ENCODE measurements around the gene AANAT. TPM values are rescaled to one million over a fixed set of nuclear protein-coding genes. Genes with fewer than 3 reads are reported as not detected.

Gene AANAT
- total RNA-seq, 4 donors from 2014 or later = not detected

DNA sequence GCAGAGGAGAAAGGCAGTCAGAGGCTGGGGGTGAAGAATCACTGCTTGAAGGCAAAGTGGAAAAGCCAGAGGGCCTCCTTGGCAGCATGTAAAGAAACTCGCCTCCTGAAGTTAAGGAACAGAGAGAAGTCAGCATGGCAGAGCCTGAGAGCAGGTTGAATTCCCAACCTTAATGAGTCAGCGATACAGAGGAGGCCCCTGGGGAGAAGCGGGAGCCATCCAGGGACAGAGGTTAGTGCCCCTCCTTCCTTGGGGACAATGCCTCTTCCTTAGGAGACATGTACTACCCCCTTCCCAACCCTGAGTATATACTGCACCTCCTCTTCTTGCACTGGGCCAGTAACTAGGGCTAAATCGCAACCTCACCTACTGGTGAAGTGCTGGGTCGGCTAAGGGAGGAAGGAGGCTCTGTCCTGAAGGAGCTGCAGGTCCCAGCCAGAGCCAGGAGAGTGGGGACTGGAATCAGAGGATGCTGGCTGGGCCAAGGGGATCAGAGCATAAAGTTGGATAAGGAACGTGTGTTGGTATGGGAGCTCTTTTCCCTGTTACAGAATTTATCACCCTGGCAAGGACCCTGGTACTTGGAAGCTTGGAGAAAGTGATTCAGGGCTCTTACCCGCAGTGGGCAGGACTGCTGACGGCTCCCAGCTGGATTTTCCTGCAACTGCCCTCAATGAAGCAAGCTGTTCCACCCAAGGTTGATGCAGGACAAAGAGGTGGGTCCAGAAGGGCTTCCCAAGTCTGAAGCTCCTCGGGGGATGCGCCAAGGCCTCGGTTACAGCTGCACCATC is 5.4 kb upstream of the AANAT start:
- no peak for DNase-seq (ENCODE audit: low spot score in 2 of 2)
- Histone ChIP-seq H3K9me3 (no peaks in the 10 kb centered on the region), H3K4me1 (no peaks in the 10 kb centered on the region), H3K4me3 (no peak overlapping the region), H3K27me3 (no peaks in the 10 kb centered on the region), H3K36me3 (no peaks in the 10 kb centered on the region), H3K27ac (no peak overlapping the region)
- TF ChIP-seq, protein P1, sequence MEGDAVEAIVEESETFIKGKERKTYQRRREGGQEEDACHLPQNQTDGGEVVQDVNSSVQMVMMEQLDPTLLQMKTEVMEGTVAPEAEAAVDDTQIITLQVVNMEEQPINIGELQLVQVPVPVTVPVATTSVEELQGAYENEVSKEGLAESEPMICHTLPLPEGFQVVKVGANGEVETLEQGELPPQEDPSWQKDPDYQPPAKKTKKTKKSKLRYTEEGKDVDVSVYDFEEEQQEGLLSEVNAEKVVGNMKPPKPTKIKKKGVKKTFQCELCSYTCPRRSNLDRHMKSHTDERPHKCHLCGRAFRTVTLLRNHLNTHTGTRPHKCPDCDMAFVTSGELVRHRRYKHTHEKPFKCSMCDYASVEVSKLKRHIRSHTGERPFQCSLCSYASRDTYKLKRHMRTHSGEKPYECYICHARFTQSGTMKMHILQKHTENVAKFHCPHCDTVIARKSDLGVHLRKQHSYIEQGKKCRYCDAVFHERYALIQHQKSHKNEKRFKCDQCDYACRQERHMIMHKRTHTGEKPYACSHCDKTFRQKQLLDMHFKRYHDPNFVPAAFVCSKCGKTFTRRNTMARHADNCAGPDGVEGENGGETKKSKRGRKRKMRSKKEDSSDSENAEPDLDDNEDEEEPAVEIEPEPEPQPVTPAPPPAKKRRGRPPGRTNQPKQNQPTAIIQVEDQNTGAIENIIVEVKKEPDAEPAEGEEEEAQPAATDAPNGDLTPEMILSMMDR (IDR thresholded peaks at IDR 0.05) = no peak
- TF ChIP-seq POLR2AphosphoS5 (IDR thresholded peaks at IDR 0.05) (no peak), EP300 (IDR thresholded peaks at IDR 0.05) (no peak), POLR2A (IDR thresholded peaks at IDR 0.05) (no peak)
- 74% methylated on average over 10 of the region's 11 CpGs for whole genome bisulfite sequencing

DNA sequence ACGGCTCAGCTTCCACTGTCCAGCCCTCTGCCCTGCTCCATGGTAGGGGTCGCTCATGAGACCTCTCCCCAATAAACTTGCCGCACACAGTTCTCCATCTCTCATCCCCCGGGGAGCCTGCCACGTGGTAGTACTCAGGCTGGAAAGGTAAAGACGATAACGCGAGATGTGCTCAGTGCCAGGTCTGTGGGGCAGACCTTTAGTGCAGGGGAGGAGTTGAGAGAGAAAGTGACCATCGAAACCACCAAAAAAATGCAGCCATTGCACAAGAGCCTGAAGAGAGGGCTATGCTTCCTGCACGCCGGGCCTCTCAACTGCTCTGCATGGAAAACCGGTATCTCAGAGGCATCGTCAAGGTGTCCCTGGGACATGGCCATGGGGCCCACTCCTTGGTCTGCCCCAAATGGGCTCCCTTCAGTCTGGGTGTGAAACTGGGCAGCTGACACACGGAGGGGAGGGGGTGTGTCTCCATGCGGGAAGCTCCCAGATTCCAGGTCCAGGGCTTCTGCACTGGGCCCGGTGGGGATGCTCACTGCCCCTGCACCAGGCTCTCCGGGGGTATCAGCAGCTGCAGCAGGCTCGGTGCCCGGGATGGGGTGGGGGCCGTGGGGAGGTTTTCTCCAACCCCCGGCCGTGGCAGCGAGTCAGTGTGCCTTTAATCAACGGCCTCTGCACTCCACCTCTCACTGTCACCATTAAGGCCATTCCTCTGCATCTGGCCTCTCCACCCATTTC is 4.7 kb upstream of the AANAT start:
- H3K27ac ChIP-seq = no peak overlapping the region
- H3K4me3 ChIP-seq = no peak overlapping the region
- no peaks in the 10 kb centered on the region for H3K27me3 ChIP-seq
- DNase-seq (ENCODE audit: low spot score in 2 of 2) = peak in 1 of 2 donors; percentile 55
- WGBS = 86% methylated on average over 22 of the region's 24 CpGs
- H3K36me3 ChIP-seq = no peaks in the 10 kb centered on the region
- no peak for TF ChIP-seq POLR2AphosphoS5 (IDR thresholded peaks at IDR 0.05)
- TF ChIP-seq POLR2A (IDR thresholded peaks at IDR 0.05) = no peak
- TF ChIP-seq, protein P1 (IDR thresholded peaks at IDR 0.05) = no peak
- no peak for TF ChIP-seq EP300 (IDR thresholded peaks at IDR 0.05)
- H3K4me1 ChIP-seq = no peaks in the 10 kb centered on the region
- no peaks in the 10 kb centered on the region for H3K9me3 ChIP-seq

DNA sequence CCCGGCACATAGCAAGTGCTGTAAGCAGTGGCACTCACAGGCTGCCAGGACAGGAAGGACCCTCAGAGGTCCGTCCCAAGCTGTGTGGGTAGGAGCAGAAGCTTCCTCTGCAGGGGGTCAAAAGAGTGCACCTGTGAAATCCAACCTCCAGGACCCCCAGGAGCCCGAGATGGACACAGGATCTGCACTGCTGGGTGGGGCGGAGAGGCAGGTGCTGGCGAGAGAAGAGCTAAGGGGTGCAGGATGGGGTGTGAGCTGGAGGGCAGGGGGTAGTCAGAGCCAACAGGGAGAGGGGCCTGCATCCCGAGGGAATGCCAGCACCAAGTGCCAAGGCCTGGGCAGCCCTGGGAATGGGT is 650 bp upstream of the AANAT start:
- H3K27ac ChIP-seq = no peak overlapping the region
- DNase-seq (ENCODE audit: low spot score in 2 of 2) = no peak
- no peaks in the 10 kb centered on the region for H3K9me3 ChIP-seq
- no peak overlapping the region for H3K4me3 ChIP-seq
- no peaks in the 10 kb centered on the region for H3K27me3 ChIP-seq
- no peak for TF ChIP-seq POLR2AphosphoS5 (IDR thresholded peaks at IDR 0.05)
- no peak for TF ChIP-seq POLR2A (IDR thresholded peaks at IDR 0.05)
- TF ChIP-seq EP300 (IDR thresholded peaks at IDR 0.05) = no peak
- TF ChIP-seq, protein P1 (IDR thresholded peaks at IDR 0.05) = no peak
- H3K36me3 ChIP-seq = peaks cover 12% of the 10 kb centered on the region
- H3K4me1 ChIP-seq = no peaks in the 10 kb centered on the region
- 69% methylated on average over 6 of the region's 6 CpGs for WGBS

DNA sequence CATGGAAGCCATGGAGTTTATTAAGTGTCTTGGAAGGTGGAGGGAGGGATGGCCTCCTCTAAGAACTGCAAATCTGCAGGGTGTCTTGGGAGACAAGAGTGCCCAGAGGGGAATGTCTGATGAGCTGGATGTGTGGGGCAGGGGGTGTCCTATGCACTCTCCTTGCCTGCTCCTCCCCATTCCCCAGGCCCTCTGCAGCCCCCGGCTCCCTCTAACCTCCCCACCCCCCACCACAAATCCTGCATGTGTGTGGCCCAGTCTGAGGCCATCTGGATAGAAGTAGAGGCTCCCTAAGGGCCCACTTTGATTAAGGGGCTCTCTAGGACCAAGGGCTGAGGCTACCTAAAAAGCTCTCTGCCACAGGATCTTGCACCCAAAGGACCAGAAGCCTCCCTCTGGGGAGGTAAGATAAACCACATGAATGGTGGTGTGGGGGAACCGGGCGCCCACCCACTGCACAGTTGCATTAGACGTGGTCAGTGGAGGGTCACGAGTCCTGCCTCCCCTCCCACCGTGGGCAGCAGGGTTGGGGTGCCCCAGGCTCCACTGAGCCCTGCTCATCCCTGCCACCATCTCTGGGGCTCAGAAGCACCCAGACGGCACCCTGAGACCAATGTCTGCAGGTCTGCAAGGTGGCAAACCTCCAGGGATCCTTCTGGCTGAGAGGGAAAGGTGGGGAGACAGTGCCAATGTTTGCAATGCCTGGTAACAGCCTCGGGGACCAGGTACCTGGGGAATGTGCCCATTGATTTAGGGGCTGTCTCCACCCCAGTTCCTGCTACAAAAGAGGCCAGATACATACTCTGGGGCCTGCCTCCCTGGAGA is 618 bp downstream of the AANAT start:
- TF ChIP-seq POLR2A (IDR thresholded peaks at IDR 0.05) (no peak), EP300 (IDR thresholded peaks at IDR 0.05) (no peak), POLR2AphosphoS5 (IDR thresholded peaks at IDR 0.05) (no peak)
- TF ChIP-seq, protein P1 (IDR thresholded peaks at IDR 0.05) = no peak
- WGBS = 49% methylated on average over 4 of the region's 8 CpGs
- no peak for DNase-seq (ENCODE audit: low spot score in 2 of 2)
- Histone ChIP-seq H3K9me3 (no peaks in the 10 kb centered on the region), H3K4me1 (no peaks in the 10 kb centered on the region), H3K27ac (no peak overlapping the region), H3K27me3 (no peaks in the 10 kb centered on the region), H3K36me3 (peaks cover 25% of the 10 kb centered on the region), H3K4me3 (no peak overlapping the region)
